ENCODE measurements around the gene OGDH. TPM values are rescaled to one million over a fixed set of nuclear protein-coding genes. Genes with fewer than 3 reads are reported as not detected.

The OGDH gene
- total RNA-seq, 1 donor from 2014 or later, result 102 TPM

GRCh38 chr7:44673771-44674170 lies 67.3 kb downstream of the OGDH start:
- no peak for DNase-seq
- Mint-ChIP-seq H3K27ac (ENCODE audit: unreplicated experiment) (no peak overlapping the region), H3K27me3 (ENCODE audit: unreplicated experiment) (peaks cover 2% of the 10 kb centered on the region), H3K4me1 (ENCODE audit: low read depth, unreplicated experiment) (peaks cover 2% of the 10 kb centered on the region), H3K9me3 (ENCODE audit: unreplicated experiment) (peaks cover 3% of the 10 kb centered on the region), H3K4me3 (ENCODE audit: unreplicated experiment) (no peak overlapping the region), H3K36me3 (ENCODE audit: unreplicated experiment) (peaks cover 8% of the 10 kb centered on the region)
- TF ChIP-seq CTCF (IDR thresholded peaks at IDR 0.05; ENCODE audit: partially characterized antibody, unreplicated experiment), result no peak

GRCh38 chr7:44674381-44674780 lies 68.0 kb downstream of the OGDH start:
- peaks cover 3% of the 10 kb centered on the region for H3K9me3 Mint-ChIP-seq (ENCODE audit: unreplicated experiment)
- H3K27me3 Mint-ChIP-seq (ENCODE audit: unreplicated experiment), result peaks cover 2% of the 10 kb centered on the region
- DNase-seq, result no peak
- TF ChIP-seq CTCF (IDR thresholded peaks at IDR 0.05; ENCODE audit: partially characterized antibody, unreplicated experiment), result no peak
- no peak overlapping the region for H3K27ac Mint-ChIP-seq (ENCODE audit: unreplicated experiment)
- H3K36me3 Mint-ChIP-seq (ENCODE audit: unreplicated experiment), result peaks cover 8% of the 10 kb centered on the region
- no peak overlapping the region for H3K4me3 Mint-ChIP-seq (ENCODE audit: unreplicated experiment)
- H3K4me1 Mint-ChIP-seq (ENCODE audit: low read depth, unreplicated experiment), result peaks cover 2% of the 10 kb centered on the region

- Mint-ChIP-seq H3K4me3 (ENCODE audit: unreplicated experiment) (no peak overlapping the region), H3K27ac (ENCODE audit: unreplicated experiment) (no peak overlapping the region), H3K27me3 (ENCODE audit: unreplicated experiment) (peaks cover 2% of the 10 kb centered on the region), H3K36me3 (ENCODE audit: unreplicated experiment) (no peaks in the 10 kb centered on the region), H3K4me1 (ENCODE audit: low read depth, unreplicated experiment) (peaks cover 2% of the 10 kb centered on the region), H3K9me3 (ENCODE audit: unreplicated experiment) (peaks cover 3% of the 10 kb centered on the region)
- no peak for DNase-seq
- TF ChIP-seq CTCF (IDR thresholded peaks at IDR 0.05; ENCODE audit: partially characterized antibody, unreplicated experiment), result no peak
Measured at GRCh38 chr7:44676776-44677175, 70.3 kb downstream of the OGDH start.

GRCh38 chr7:44678101-44678470 lies 71.7 kb downstream of the OGDH start:
- Mint-ChIP-seq H3K27me3 (ENCODE audit: unreplicated experiment) (no peaks in the 10 kb centered on the region), H3K4me3 (ENCODE audit: unreplicated experiment) (no peak overlapping the region), H3K27ac (ENCODE audit: unreplicated experiment) (no peak overlapping the region), H3K4me1 (ENCODE audit: low read depth, unreplicated experiment) (peaks cover 2% of the 10 kb centered on the region), H3K36me3 (ENCODE audit: unreplicated experiment) (no peaks in the 10 kb centered on the region), H3K9me3 (ENCODE audit: unreplicated experiment) (peaks cover 3% of the 10 kb centered on the region)
- DNase-seq, result no peak
- TF ChIP-seq CTCF (IDR thresholded peaks at IDR 0.05; ENCODE audit: partially characterized antibody, unreplicated experiment), result no peak

GRCh38 chr7:44678471-44679179 lies 72.2 kb downstream of the OGDH start:
- Mint-ChIP-seq H3K4me3 (ENCODE audit: unreplicated experiment) (no peak overlapping the region), H3K4me1 (ENCODE audit: low read depth, unreplicated experiment) (peaks cover 2% of the 10 kb centered on the region), H3K9me3 (ENCODE audit: unreplicated experiment) (peaks cover 2% of the 10 kb centered on the region), H3K27ac (ENCODE audit: unreplicated experiment) (no peak overlapping the region), H3K27me3 (ENCODE audit: unreplicated experiment) (no peaks in the 10 kb centered on the region), H3K36me3 (ENCODE audit: unreplicated experiment) (no peaks in the 10 kb centered on the region)
- TF ChIP-seq CTCF (IDR thresholded peaks at IDR 0.05; ENCODE audit: partially characterized antibody, unreplicated experiment), result no peak
- no peak for DNase-seq

Measured in glutamatergic neuron (in vitro differentiated cells).